GM04504 (cell line): ENCODE data around the gene MYADML2.
"Not testable (repeated sequence)": the region's sequence is repeated elsewhere in the genome, so short reads cannot be mapped to it uniquely, and the experiment has no call there.

Experiments
- DNase-seq: peaks from one replicate; pipeline ENCODE4 v3.0.0-alpha.2; 2012; ENCODE audit warnings: low read depth

MYADML2 gene

DNA sequence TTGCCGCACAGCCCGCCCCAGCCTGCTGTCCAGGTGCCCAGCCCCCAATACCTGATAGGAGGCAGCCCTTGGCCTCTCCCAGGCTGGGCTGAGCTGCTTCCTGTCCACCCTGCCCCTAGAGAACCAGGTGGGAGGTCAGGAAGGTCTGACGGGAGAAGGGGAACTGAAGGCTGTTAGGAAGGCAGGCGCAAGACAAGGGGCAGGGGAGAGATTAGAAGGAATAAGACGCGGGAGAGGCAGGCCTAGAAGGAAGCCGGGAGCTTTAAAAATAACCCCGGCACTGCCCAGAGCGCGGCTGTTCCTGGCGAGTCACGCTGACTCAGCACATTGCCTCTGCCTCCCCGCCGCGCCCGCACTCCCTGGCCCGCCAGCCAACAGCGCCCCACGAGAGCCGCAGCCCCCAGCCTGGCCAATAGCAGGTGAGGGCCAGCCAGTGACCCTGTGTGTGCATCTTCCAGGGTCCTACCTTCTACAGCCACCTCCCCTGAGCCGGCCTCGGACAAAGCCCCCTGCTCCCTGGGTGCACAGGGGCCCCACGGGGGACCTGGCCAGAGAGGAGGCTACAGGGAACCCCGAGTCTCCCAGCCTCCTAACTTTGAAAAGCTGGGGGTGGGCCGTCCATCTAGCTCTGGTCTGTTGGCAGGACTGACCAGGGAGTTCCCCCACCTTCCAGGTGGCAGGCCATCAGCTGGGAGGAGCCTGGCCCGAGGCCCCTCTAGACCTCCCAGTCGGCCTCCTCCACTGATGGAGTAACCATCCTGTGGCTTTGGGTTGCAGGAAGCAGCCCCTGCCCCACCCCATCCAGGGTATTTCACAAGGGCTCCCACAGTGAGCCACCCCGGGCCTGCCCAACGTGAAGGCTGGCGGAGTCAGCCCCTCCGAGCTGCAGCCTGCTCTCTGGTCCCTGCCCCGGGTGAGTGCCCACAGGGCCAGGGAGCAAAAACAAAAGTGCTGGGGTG, 23.5 kb downstream of the MYADML2 start:
- peak; percentile 52 for DNase-seq

DNA sequence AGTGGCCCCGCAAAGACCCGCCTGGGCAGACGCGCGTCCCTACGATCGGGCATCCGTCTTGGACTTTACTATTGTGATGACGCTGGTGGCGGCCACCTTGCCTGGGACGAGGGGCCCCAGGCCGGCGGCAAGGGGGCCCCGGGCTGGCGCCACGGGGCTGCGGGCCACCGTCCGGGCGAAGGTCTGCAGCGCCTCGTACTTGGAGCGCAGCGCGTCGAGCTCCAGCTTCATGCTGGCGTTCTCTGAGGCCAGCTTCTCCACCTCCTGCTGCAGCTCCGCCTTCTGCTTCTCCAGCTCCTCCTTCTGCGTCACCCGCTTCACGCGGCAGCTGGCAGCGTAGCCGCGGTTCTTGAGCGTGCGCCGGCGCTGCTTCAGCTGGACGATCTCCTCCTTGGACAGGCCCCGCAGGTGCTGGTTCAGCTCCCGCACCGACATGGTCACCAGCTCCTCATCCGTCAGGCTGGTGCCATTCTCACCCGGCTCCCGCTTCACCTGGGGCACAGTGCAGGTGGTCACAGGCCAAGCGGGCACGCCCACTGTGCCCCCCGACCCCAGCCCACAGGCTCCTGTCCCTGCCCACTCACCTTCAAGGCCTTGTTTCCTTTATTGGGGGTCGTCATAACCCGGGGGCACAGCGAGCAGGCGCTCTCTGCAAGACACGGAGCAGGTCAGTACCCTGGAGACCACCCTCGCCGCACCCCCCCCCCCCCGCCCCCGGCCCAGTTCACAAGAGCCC, 24.3 kb downstream of the MYADML2 start:
- DNase-seq, result no peak

DNA sequence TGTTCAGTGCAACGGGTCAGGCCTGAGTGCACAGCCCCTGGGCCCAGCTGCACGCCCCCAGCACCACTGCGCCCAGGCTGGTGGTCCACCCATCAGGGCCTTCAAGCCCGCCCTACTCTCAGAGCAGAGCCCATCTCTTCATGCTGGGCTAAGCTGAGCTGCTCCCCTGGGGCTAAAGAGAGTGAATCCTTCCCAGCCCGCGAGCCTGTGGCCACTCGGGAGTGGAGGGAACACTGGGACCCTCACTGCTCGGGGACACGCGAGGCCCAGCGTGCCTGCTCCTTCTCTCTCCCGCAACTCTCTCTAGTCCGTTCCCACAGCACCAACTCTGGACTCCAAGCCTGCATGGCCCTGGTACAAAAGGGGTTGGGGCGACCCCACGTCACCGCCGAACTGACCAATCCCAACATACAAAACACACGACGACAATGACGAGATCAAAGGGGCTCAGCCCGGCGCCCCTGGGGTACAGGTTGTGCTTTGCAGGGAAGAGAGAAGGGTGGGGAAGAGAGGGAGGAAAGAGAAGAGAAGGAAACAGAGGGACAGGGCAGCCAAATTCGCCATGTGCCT, 25.0 kb downstream of the MYADML2 start:
- no peak for DNase-seq

DNA sequence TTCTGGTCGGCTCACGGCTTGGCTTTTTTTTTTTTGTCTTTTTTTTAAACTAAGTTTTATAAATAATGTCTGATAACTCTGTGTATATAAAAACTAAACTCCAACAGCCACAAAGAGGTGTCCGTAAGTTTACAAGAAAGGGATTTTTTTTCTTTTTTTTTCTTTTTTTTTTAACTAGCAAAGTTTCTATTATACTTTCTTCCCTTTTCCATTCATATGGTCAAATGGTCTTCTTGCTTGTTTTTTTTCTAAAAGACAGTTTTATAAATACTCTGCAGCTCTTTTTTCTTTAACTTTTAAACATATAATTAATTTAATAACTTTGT, 25.5 kb downstream of the MYADML2 start:
- no peak for DNase-seq

DNA sequence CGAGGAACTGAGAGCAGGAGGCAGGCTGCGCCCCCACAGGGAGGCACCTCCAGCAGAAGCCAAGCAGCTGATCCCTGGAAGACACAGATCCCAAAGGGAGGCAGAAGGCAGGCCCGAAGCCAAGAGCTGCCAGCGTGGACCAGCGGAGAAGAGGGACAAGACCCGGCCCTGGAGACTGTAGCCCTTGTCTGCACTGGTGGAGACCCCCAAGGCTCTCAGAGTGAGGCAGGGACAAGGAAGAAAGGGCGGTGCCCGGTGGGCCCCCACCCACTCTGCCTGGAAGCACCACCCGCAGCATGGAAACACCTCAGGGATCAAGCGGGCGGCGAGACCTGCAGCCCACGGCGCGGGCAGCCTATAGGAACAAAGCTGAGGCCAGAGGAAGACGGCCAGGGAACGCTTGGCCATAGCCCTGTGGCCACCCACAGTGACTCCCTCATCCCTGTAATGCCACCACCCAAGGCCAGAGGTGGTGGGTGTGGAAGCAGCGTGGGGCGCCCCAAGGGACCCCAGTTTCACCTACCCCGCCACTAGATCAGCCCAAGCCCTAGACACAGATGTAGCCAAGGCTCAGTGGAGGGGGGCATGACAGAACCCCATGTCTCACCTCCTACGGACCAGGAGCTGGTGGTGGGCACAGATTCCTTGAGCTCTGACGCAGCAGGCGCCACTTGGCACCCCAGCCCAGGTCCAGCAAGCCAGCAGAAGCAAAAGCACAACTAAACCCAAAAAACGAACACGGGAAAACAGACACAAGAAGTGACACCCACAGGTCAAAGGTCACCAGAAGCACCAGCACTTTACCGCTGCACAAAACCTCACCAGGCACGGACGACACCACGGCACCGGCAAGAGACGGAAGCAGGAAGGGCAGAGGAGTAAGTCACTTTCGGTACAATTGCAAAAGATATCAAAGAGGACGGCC, 26.2 kb downstream of the MYADML2 start:
- no peak for DNase-seq

DNA sequence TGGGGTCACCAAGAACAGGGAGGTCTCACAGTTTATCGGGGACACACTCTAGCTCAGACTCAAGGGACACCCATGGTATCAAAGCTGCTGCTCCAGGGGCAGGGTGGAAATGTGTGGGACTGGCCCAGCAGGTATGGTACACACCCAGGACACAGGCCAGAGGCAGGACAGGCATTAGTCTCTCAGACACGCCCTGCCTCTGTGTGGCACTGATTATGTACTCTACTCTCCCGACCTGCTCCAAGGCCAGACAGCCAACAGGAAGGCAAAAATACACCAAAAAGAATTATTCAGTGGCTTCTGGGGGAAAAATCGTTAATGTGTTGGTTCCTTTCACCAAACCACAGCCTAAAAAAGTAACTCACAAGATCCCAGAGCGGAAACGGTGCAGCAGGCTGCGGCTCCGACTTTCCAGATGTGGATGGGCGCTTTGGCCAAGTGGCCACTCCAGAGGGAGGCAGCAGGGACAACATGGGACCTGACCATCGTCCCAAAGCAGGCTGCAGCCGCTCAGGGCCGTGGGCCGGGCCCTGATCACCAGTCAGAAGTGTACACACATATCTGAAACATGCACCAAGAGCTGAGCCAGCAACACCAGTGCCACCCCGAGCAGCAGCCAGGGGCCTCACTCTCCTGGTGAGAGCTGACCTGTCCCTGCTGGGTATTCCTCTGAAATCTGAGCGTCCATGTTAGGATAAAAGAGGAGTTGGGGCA, 28.0 kb downstream of the MYADML2 start:
- DNase-seq, result no peak

DNA sequence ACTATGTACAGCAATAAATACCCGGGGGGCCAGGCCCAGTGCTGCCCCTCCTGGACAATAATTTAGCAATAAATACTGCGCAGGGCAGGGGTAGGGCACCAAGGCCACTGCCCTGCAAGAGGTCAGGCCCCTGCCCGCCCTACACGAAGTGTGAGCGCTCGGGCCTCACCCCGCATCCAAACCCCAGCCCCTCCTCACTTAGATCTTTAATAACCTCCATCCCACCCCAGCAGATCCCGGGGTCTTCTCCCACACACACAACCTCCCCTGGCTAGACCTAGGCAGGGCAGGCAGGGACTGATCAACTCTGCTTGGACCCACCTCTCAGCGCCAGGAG, 28.7 kb downstream of the MYADML2 start:
- DNase-seq, result not testable (repeated sequence)

DNA sequence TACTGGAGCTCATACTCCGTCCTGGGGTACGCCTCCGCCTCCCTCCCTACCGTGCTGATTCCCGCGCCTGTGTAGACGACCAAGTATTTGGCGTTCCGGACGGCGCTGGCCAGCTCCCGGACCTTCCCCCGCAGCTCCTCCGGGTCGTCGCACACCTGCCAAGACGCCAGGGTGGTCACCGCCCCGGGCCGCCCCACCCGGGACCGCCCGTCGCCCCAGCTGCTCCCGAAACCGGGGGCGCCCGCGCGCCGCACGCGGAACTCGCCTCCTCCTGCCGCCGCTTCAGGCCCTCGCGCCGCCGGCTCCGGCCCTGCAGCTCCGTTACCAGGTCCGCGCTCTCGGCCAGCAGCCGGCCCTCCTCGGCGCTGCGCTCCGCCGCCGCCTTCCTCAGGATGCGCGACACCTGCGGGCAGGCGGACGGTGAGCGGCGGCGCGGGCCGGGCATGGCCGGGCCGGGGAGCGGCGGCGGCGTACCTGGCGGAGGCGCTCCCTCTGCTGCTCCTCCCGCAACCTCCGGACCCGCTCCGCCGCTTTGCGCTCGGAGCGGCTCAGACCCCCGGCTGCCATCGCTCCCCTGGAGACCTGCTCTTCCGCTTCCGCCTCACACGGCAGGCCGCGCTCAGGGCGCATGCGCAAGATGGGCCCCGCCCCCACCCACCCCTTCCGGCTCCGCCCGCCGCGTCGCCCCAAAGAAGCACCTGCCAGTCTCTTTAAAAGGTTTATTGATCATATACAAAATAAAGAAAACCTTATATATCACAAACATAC, 29.3 kb downstream of the MYADML2 start, which contains the start of gene SIRT7:
Gene SIRT7, minus strand, starts transcription at position 612 of the 768 bp plus-strand sequence. Its CDS starts 45 bp downstream, at position 567.
- DNase-seq, result peak; percentile 35

DNA sequence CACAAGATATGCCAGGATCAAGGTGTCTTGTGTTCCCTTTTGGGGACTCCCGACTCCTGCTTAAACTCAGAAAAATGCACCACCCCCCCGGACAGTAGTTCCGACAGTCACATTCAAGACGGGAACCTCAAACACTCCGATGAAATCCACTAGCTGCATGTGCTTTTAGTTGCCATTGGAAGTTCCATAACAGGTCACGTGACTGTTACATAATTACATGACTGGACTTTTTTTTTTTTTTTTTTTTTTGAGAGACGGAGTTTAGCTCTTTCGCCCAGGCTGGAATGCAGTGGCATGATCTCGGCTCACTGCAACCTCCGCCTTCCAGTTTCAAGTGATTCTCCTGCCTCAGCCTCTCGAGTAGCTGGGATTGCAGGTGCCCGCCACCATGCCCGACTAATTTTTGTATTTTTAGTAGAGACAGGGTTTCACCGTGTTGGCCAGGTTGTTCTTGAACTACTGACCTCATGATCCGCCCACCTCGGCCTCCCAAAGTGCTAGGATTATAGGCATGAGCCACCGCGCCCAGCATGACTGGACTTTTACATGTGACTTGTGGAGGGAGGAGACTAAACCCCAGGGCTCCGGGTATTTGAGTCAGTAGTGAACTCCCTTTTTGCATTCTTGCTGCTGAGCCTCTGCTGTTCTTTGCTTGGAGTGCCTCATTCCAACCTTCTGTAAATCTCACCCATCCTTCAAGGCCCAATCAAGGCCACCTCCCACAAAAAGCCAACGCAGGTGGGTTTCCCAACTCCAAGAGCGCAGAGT, 30.6 kb downstream of the MYADML2 start:
- no peak for DNase-seq

DNA sequence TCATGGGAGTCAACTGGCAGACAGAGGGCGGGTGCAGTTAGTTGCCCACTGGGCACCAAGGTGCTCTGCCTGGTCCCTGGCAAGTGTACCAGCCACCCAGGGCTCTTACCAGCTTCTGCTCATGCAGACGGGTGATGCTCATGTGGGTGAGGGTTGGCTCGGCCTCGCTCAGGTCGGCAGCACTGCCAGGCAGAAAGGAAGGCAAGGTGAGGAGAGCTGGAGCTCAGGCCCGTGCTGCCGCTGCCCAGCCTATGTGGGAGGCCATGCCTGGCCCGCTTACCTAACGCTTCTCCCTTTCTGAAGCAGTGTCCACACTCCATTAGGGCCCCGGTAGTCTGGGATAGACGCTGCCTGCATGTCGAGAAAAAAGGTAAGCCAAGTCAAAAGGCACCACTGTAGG, 31.7 kb downstream of the MYADML2 start:
- no peak for DNase-seq

DNA sequence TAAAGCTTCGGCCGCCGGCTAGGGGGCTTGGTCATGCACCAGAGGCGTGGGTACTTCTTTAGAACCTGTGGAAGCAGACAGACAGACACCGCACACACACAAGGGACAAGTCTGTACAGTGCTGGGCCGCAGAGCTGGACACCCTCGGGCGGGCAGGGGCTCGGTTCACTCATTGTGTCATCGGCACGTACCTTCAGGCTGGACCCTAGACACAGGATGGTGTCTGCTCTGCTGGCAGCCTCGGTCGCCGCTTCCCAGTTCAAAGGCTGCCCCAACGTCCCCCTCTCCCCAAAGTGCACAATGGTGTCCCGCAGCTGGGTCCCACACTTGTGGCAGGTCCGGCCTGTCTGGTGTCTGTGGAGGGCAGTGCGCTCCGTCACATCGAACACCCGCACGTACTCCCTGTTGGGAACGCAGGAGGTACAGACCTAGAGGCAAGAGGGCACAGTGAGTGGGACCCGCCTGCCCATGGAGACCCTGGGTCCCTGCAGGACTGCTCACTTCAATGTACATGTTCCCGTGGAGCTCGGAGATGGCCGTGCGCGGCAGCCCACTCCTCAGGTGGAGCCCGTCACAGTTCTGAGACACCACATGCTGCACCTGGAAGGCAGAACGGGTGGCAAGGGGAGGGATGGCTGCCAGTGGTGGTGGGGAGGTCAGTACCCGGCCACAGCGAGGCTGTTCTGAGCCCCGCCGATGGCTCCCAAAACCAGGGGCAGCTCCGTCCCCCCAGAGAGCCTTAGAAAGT, 32.8 kb downstream of the MYADML2 start:
- DNase-seq, result no peak

DNA sequence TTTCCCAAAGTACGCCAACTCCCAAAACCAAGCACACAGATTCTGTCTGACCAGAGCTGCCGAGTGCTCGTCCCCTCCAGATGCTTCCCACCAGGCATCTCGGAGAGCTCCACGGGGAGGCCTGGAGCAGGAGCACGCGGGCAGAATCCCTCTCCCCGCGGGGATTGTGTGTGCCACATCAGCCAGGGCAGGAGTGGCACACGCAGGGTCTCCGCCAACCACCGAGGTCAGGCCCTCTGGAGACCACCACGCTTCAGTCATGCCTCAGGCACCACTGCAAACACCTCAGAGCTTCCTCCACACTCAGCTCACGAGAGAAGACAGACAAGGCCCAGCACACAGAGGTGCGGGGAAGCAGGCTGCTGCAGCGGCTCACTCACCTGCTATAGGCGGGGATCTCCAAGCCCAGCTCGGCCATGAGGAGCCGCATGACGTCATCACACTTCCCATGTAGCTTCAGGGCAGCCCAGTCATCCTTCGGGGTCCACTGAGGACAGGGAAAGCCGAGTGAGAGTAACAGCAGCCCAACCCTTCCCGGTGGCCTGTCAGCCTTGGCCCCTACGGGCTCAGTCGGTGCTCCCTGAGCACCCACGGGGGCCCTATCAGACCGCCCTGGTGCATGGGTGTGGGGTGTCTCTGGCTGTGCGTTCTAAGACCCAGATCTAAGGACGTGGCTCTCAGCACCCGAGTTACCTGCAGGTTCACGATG, 33.5 kb downstream of the MYADML2 start:
- DNase-seq, result no peak

DNA sequence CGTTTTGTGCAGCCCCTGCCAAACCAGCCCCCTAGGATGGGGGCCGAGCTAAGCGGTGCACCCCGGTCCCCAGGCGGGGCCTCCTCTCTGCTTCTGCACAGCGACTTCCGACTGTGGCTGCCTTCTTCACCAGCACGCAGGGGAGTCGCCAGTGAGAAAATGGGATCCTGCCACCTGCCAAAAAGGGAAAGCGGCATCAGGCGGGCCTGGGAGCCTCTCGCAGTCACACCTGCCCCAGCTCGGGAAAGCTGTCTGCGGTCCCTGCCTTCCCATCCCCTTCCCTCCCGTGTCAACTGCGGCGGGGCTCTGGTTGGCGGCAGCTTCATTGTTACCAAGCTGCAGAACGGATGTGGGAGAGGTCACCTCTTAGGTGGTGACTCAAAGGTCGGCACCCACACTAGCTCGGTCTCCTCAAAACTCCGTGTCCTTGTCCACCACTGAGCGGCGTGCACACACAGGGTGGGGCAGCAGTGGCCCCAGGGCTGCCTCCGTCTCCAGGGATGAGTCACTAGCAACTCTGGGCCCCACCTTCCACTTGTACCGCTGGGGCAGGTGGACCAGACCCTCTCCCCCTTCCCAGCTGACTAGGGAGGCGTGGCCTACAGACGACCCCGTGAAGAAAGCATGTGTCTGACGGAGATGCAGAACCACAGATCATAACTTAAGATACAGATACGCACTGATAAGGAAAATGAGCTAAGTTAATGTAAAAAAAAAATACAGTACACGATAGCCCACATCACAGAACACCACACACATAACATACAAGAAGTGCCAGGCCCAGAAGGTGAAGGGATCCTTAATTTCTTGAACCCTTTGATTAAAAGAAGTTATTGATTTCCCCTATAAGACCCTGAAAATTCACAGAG, 34.4 kb downstream of the MYADML2 start:
- no peak for DNase-seq

DNA sequence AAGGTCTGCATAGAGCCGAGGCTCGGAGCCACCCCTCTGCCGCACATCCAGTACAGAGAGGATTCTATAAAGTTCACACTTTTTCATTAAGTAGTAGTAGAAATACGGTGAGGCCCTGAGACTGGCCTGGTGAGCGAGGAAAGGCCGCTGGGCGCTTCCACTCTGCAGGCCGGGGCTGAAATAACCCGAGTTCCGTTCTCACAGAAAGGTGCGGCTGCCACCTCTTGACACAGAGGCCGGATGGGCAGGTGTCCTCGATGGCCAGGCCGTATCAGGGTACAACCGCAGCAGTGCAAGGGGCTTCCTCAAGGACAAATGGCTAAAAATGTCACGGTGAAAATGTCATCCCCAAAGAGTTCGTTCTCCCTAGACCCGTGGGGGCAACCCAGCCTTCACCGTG, 35.1 kb downstream of the MYADML2 start:
- DNase-seq, result no peak

DNA sequence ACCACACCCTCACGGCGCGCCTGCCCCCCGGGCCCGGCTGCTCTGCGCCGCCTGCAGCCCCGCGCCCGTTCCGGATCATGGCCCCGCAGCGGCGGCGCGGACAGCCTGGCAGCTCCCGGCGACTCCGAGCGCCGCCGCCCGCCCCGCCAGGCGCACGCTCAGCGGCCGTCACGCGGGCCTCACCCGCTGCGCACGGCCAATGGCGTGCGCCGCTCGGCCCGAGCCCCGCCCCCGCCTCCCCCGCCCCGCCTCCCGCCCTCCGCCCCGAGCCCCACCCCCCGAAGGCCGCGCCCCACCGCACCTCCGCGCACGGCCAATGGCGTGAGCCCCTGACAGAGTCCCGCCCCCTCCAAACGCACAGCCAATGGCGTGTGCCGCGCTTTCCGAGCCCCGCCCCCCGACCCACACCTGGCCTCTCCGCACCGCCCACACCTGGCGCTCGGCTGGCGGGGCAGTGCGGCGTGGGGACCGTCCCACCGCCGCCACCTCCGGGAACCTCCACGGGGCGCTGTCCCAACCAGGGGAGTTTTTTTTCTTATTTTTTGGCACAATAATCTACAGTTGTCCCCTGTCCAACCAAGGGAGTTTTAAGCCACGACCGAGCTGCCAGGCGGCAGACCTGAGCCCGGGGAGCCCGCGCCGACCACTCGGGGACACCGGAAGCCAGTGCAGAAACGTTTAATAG, 35.6 kb downstream of the MYADML2 start, which contains the start of gene PCYT2:
Gene PCYT2, minus strand, starts transcription at position 123 of the 685 bp plus-strand sequence. Its CDS starts 44 bp downstream, at position 79.
- DNase-seq, result peak; percentile 59

DNA sequence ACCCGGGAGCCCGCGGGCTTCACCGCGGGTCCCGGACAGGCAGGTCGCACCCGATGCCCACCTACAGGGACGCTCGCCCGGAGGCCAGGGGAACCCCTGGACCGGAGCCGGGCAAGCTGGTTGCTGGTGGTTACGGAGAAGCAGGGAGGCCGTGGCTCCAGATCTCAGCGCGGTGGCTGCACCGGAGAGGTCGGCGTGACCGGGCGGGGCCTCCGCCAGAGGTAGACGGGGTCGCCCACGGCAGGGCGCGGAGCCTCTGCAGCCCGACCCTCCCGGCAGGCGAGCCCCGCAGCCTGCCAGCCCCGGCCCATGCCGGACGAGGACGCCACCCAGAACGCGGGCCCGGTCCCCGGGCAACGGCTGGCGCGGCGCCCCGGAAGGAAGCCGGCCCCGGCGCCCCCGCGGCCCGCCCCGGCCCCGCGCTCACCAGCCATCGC, 36.2 kb downstream of the MYADML2 start:
- no peak for DNase-seq
